COLO829 (cell line): ENCODE measurements around the gene MAP4.
"Not testable (repeated sequence)": the region's sequence is repeated elsewhere in the genome, so short reads cannot be mapped to it uniquely, and the experiment has no call there.

Source experiments
- DNase-seq: peaks from one replicate; pipeline ENCODE4 v3.0.0; 2012; ENCODE audit warnings: low spot score

The MAP4 gene

DNA sequence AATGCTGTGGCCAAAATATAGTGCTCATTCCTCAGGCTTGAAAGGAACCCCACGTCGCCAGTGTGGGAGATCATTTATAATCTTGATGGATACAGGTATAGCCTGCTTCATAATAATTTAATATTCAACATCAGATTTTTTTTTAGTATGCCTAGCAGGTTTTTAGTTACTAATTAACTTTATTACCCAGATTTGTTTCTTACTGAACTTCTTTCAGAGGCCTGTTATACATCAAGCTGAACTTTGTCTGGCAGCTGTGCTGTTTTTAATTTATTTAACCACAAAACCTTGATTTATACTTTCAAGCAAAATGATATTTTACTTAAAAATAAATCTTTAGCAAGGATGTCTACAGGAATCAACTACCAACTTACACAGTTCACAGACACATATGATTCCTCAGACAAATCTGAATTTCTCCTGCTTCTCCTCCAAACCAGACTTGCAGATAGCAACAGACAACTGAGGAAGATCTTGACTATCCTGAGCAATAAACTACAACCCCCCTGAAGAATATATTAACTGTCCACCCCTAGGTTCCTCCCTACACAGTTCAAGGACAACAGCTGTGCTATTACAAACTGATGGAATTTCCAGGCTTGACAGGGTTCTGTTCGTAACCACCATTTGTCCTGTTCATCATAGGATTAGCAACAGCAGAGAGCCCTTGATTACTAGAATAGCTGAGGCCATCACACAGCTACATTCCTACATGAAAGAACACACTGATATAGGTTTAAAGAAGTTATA is 610 bp downstream of the MAP4 start:
- DNase-seq: no peak

DNA sequence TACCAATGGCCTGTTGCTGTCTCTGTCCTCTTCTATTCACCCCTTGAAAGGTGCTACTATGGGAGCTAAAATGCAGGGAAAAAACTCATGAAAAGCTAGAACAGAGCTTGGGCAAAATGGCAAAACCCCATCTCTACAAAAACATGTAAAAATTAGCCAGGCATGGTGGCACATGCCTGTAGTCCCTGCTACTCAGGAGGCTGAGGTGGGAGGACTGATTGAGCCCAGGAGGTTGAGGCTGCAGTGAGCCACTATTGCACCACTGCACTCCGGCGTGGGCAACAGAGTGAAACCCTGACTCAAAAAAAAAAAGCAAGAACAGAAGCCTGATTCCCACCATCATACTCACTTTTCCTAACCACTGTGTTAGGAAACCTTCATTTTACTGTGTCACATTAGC is 1.9 kb downstream of the MAP4 start:
- no peak for DNase-seq

DNA sequence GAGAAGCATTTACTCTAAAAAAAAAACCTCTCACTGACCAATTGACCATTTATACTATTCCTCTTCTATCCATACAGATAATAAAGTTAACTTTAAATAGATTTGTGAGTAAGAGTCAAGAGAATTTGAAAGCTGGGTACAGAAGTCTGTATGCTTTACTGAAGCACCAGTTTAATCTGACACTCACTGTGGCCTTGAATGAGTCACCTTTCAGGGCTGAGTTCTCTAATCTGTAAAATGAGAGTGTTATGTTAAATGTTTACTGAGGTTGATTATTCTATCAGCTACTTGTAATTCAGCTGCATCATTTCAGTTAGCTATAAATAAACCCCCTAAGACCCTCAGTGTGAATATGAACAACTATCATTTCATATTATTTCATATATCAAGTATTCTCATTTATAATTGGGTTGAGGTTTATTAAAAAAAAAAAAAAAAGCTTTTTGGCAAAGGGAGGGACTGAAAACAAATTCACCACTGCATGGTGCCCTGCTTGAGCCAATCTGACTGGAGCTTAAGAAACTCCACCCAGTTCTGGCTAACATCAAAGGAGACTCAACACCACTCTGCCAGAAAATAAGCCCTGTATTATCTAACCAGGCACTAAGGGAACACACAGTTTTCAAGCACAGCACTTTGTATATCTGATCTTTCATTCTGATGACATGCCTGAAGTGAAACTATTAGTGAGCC is 2.8 kb downstream of the MAP4 start:
- peak; percentile 75 for DNase-seq

DNA sequence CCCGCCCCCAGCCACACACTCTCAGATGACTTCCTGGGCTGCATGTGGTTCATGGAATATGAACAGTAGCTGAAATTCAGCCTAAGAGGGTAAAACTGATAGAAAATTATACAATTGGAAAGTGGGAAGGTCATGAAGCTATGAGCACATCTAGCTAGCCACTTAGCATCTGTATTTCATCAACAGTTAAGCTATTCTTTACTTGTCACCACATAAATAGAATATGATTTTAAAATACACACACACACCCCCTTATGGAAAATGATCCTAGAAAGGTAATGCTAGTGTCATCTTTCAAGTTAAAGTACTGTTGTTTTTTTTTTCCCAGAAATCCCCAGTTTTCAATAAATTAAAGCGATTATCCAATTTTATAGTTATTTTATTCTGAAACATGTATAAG is 3.6 kb downstream of the MAP4 start:
- no peak for DNase-seq

DNA sequence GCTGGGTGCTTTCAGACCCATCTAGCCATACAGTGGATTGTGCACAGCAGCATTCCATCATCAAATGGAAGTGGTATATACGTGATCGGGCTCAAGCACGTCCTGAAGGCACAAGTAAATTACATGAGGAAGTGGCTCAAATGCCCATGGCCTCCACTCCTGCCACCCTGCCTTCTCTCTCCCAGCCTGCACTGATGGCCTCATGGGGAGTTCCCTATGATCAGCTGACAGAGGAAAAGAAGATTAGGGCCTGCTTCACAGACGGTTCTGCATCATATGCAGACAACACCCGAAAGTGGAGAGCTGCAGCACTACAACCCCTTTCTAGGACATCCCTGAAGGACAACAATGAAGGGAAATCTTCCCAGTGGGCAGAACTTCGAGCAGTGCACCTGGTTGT is 8.2 kb downstream of the MAP4 start:
- DNase-seq: not testable (repeated sequence)

DNA sequence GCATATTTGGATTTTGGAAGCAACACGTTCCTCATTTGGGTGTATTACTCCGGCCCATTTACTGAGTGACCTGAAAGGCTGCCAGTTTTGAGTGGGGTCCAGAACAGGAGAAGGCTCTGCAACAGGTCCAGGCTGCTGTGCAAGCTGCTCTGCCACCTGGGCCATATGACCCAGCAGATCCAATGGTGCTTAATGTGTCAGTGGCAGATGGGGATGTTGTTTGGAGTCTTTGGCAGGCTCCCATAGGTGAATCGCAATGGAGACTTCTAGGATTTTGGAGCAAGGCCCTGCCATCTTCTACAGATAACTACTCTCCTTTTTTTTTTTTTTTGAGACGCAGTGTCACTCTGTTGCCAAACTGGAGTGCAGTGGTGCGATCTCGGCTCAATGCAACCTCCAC is 8.9 kb downstream of the MAP4 start:
- not testable (repeated sequence) for DNase-seq

DNA sequence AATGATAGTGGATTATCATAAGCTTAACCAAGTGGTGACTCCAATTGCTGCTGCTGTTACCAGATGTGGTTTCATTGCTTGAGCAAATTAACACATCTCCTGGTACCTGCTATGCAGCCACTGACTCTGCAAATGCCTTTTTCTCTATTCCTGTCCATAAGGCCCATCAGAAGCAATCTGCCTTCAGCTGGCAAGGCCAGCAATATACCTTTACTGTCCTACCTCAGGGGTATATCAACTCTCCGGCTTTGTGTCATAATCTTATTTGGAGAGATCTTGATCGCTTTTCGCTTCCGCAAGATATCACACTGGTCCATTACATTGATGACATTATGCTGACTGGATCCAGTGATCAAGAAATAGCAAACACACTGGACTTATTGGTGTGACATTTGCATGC is 9.4 kb downstream of the MAP4 start:
- DNase-seq: not testable (repeated sequence)

DNA sequence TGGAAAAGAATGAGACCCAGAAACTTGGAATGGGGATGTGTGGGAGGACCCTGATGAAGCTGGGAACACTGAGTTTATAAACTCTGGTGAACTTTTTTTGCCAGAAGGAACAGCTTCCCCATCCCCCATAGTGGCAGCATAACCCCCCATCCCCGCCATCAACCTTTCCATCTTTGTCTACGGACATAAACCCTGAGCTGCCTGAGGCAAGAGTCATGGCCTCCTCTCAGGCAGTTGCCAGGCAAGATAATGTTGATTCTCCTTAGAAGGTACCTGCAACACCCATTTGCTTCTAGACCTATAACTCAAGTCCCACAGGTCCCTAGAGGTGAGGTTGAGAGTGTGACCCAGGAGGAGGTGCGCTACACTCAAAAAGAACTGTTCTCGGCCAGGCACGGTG is 11.5 kb downstream of the MAP4 start:
- no peak for DNase-seq

DNA sequence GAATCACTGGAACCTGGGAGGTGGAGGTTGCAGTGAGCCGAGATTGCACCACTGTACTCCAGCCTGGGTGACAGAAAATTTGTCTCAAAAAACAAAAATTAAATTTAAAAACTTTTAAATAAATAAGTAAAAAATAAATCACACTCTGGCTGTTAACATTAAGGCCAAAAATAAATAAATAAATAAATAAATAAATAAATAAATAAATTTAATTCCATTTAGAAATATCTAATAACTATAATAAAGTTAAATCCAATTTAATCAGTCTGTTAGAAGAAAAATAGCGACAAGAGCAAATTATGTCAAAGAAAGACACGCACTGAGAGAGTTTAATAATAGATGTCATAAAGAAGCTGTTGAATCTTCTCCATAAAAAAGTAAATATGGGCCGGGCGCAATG is 13.4 kb downstream of the MAP4 start:
- no peak for DNase-seq

DNA sequence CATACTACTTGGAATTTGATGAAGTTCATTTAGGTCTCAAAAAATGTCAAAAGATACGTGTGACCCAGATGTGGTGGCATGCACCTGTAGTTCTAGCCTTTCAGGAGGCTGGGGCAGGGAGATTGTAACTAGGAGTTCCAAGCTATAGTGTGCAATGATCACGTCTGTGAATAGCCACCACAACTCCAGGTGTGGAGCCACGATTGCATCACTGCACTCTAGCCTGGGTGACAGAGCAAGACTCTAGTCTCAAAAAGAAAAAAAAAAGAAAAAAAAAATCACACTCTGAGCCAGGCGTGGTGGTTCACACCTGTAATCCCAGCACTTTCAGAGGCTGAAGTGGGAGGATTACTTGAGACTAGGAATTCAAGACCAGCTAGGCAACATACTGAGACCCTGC is 14.2 kb downstream of the MAP4 start:
- DNase-seq: no peak

DNA sequence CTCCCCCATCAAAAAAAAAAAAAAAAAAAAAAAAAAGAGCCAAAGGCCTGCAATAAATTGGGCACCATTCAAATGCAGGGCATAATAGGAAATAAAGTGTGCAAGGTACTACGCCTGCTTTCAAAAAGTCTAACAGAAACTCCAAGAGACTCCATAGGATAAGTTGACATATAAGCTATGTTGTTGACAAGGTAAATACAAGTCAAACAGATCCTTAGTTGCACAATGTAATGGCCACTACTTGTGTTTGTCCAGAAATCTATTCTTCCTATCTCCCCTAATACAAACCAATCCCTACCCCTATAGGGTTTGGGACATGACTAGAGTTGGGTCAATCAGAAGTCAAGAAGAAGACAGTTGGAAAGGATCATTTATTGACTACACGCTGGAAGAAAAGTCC is 16.0 kb downstream of the MAP4 start:
- no peak for DNase-seq

DNA sequence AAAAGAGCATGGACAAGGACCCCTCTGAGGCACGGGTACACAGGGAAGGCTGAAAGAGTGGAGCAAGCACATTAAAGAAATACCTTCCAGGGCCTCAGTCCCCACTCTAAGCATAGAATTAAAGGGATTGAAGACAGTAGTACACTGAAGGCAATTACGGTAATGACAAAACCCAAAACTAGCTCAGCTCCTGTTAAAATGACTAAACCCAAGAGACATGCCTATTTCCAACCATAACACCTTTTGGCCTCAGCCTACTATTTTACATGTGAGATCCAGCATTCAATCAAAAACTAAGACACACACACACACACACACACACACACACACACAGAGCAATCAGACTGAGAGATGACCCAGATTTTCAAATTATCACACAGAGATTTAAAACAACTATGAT is 19.8 kb downstream of the MAP4 start:
- no peak for DNase-seq

DNA sequence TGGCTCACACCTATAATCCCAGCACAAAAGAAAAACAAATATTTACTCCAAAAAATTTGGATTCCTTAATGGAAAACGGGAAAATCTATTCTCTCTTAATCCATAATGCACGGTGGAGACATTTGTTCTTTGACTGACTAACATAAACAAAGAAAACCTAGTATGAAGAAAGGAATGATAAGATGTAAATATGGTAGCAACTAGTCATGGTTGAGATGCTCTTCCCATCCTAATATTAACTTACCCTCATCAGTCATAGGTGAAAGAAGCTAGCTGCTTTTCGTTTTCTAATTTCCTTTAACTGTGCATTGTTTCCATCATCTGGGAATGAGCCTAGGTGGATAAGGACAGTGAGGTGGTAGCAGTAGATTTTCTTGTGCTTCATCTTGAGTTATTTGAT is 22.0 kb downstream of the MAP4 start:
- no peak for DNase-seq

DNA sequence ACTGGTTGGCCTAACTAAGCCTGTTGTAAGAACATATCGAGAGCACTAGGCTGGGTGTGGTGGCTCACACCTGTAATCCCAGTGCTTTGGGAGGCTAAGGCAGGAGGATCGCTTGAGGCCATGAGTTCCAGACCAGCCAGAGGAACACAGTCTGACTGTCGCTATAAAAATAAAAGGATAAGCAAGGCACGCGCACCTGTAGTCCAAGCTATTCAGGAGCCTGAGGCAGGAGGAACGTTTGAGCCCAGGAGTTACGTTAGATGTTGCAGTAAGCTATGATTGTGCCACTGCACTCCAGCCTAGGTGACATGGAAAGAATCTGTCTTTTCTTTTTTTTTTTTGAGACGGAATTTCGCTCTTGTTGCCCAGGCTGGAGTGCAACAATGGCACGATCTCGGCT is 24.9 kb downstream of the MAP4 start:
- no peak for DNase-seq

DNA sequence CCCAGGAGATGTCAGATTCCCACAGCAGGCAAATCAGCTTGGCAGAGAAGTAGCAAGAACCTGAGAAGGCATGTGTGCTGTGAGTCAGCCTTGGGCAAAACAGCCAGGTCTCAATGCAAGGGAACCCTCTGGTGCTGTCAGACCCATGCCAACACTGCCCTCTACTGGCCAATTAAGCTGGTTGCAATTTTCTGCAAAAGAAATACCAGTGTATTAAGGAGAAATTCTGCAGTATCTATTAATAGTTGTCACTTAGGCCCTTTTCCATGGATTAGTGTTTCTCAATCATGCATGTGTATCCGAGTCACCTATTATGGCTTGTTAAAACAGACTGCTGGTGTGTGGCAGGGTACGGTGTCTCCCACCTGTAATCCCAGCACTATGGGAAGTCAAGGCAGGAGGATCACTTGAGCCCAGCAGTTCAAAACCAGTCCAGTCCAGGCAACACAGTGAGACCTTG is 26.2 kb downstream of the MAP4 start:
- DNase-seq: peak; percentile 79

DNA sequence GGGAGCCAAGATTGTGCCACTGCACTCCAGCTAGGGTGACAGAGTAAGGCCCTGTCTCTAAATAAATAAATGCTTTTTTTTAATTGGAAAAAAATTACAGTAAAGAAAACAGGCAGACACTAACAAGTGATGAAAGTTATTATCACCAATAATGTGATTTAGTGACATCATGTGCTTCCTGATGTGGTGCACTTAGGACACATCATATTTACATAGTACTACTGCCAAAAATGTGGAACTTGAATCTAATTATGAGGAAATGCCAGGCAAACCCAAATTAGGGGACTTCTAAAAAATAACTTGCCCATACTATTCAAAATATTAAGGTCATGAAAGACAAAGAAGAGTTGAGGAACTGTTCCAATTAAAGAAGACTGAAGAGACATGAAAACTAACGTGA is 30.8 kb downstream of the MAP4 start:
- DNase-seq: no peak

DNA sequence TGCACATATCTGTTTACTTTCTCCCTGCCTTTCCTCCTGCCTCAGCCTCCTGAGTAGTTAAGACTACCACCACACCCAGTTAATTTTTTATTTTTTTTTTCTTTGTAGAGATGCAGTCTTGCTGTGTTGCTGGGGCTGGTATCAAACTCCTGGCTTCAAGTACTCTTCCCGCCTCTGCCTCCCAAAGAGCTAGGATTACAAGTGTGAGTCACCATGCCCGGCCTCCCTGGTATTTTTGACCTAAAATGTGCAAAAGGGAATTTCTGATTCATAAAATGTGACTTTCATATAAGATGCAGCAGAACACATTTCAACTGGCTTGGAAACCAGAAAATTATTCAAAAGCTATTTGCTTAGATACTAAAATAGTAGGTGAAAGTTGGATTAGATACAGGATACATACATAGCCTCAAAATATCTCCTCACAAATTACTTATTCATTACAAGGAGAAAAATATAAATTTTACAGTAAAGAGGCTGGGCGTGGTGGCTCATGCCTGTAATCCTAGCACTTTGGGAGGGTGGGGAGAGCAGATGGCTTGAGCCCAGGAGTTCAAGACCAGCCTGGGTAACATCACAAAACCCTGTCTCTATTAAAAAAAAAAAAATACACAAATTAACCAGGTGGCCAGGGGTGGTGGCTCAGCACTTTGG is 32.0 kb downstream of the MAP4 start:
- DNase-seq: no peak

DNA sequence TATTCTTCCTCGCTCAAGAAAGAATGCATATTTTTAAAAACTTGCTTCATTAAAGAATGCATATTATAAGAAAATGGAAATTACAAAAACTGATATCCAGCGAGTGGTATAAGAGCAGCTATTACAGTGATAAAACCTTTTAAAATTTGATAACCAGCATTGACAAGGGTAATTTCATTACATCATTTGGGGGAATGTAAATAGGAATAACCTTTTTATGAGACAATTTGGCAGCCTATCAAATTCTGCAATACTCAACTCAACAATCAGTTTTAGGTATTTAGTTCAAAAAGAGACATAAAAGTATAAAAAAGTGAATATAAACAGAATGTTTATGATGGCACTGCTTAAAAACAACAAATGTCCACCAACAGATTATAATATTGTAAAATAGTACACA is 35.4 kb downstream of the MAP4 start:
- DNase-seq: no peak

DNA sequence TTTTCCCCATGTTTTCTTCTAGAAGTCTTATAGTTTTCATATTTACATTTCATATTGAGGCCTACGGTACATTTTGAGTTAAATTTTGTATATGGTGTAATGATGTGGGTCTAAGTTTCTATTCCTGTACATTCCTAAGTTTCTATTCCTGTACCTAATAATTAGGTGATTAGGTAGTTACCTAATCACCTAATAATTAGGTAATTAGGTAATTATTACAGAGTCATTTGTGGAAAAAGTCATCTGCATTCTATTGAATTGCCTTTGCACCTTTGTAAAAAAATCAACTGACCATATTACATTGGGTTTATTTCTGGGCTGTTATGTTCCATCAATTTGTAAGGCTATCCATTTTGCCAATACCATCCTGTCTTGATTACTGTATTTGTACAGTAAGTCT is 37.1 kb downstream of the MAP4 start:
- DNase-seq: no peak

DNA sequence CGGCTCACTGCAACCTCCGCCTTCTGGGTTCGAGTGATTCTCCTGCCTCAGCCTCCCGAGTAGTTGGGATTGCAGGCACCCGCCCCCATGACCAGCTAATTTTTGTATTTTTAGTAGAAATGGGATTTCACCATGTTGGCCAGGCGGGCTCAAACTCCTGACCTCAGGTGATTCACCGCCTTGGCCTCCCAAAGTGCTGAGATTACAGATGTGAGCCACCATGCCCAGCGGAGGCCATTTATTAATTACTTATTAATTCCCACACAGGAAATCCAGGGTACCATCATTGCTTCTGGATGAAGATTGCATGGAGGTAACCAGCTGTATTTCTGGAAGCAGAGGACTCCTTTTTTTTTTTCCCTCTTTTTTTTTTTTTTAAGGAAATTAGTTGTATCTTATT is 37.8 kb downstream of the MAP4 start:
- DNase-seq: no peak

DNA sequence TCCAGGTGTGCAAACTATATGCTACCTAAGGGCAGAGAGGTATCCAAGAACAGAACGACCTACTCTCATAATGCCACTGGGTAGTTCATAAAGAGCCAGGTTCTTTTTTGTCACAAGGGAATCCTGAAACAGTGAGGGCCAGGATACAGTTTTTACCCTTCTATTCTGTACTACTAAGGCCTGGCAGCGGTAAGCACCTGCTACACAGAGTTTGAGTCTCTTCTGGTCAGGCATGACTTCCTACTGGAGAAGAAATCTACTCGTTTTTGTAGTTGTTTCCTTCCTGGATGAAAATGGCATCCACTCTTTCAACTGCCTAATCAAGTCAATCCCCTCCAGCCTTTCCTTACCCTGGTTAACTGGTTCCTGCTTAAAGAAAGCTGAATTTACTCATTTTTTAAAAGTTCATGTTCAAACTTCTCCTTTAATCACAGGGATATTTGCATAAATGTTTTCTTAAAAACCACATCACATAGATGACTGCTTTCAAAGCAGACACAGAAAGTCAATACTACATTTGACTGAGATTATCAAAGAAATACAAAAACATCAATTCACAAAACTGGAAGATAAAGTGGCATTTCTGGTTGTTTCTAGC is 40.0 kb downstream of the MAP4 start:
- DNase-seq: no peak

DNA sequence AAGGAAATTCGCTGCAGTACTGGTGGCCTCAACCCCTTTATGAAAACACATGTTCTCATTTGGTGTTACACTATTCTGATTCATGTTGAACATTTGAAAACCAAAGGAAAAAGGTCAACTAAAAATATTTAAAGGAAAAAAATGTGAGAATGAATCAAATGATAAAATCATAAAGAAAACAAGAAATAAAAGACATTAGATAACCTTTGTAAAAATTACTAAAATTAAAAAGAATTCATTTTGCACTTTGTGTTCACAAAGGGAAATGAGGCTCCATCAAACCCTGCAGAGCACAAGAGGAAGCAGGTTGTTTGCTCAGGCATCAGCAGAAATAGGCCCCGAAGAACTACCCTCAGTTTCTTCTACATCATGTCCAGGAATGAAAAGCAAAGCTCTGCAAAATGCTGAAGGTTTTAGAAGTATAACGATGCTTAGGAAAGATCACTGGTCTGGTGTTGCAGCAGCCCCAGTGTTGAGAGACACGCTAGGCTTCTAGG is 41.2 kb downstream of the MAP4 start:
- DNase-seq: no peak

DNA sequence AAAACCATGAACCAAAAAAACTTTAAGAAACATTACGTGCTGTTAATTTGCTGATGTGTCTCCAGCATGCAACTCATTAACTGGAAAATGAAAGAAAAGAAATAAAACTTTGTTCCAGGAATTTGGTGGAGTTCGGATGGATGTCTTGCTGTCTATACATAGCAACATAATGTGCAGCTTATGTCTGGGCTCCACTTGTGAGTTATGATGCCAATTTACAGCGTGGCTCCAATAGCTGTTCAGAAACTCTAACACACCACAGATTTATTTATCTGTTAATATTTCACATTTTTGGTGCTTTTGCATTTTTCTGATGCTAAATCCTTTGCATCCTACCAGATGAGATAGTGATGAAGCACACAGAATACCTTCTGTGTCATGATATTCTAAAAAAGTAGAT is 45.1 kb downstream of the MAP4 start:
- no peak for DNase-seq
